ENCODE results near the gene KCTD4.

GRCh38 chr13:45222516-45222915 lies 21.7 kb upstream of the KCTD4 start:
- TF ChIP-seq EZH2 (IDR thresholded peaks at IDR 0.05; ENCODE audit: borderline replicate concordance, insufficient read depth, low read length, poor library complexity, severe bottlenecking) (no peak), CTCF (IDR thresholded peaks at IDR 0.05; ENCODE audit: poor library complexity, severe bottlenecking) (no peak), EP300 (conservative IDR thresholded peaks at IDR 0.05; ENCODE audit: poor library complexity, severe bottlenecking) (no peak), POLR2AphosphoS5 (IDR thresholded peaks at IDR 0.05) (no peak), SMC3 (conservative IDR thresholded peaks at IDR 0.05; ENCODE audit: poor library complexity) (no peak), MXI1 (conservative IDR thresholded peaks at IDR 0.05; ENCODE audit: poor library complexity, severe bottlenecking) (no peak)
